B cell (primary cell): Measurements from ENCODE around the gene ELOA2. TPM values are rescaled to one million over a fixed set of nuclear protein-coding genes. Genes with fewer than 3 reads are reported as not detected.

Experiments used
- ATAC-seq: fragments of 200-7000 bp; cut with Tn5 transposase; one replicate; pipeline ENCODE4 v1.10.0; 2021; ENCODE audit warnings: low read depth, mild to moderate bottlenecking, moderate number of reproducible peaks, moderate library complexity
- CTCF ChIA-PET: fragments of 350-600 bp; sonication (Branson Sonifier 250); formaldehyde crosslinking; loops from one replicate; lab custom pipeline; 2021; ENCODE audit warnings: antibody characterized with exemption, inconsistent platforms; lab: Charles Lee
- POLR2A ChIA-PET: fragments of 350-600 bp; sonication (Branson Sonifier 250); formaldehyde crosslinking; loops from one replicate; lab custom pipeline; 2021; ENCODE audit warnings: antibody characterized with exemption; lab: Charles Lee
- DNase-seq: peaks from one replicate; pipeline ENCODE4 v3.0.0; 2013
- H2AFZ ChIP-seq: 2 replicates; pipeline ENCODE4 v1.6.1; 2012; ENCODE audit warnings: mild to moderate bottlenecking, low read depth, low read length; ENCODE audit not compliant: insufficient read depth, poor library complexity, severe bottlenecking
- H3K27ac ChIP-seq, 2 donors: 1 replicate in 1 of 2; 2 replicates in 1 of 2; pipeline ENCODE4 v1.5.1; 2012 to 2013; ENCODE audit warnings: low read length in 2 of 2, mild to moderate bottlenecking in 2 of 2, moderate library complexity in 1 of 2
- H3K27me3 ChIP-seq, 4 experiments: fragments of 200-600 bp in 1 of 4; sonication (generic) in 1 of 4; replicated peaks in 1 of 4; 1 replicate in 2 of 4; 2 replicates in 2 of 4; pipeline versions ENCODE4 v1.6.1 to v1.7.0; 2013 to 2016; ENCODE audit warnings: low read length in 3 of 4, mild to moderate bottlenecking in 2 of 4, mixed read lengths in 1 of 4, moderate library complexity in 1 of 4; ENCODE audit not compliant: insufficient read depth in 4 of 4, control insufficient read depth in 3 of 4; ENCODE audit errors: control extremely low read depth in 1 of 4
- H3K36me3 ChIP-seq, 2 experiments: replicated peaks in 1 of 2; 1 replicate in 1 of 2; 2 replicates in 1 of 2; pipeline versions ENCODE4 v1.6.1 to v1.7.1; 2013; ENCODE audit warnings: low read length in 1 of 2; ENCODE audit not compliant: insufficient read depth in 2 of 2, control insufficient read depth in 1 of 2; ENCODE audit errors: control extremely low read depth in 1 of 2, extremely low read depth in 1 of 2
- H3K4me1 ChIP-seq, 2 donors: fragments of 200-600 bp in 1 of 2; sonication (generic) in 1 of 2; 1 replicate in 1 of 2; 2 replicates in 1 of 2; pipeline versions ENCODE4 v1.5.1 to v1.6.1; 2013 to 2017; ENCODE audit warnings: low read length in 2 of 2; ENCODE audit not compliant: control insufficient read depth in 2 of 2, insufficient read depth in 2 of 2
- H3K4me2 ChIP-seq: replicated peaks from 2 replicates; pipeline ENCODE3; 2012; ENCODE audit warnings: mild to moderate bottlenecking, low read depth, low read length; ENCODE audit not compliant: poor library complexity, severe bottlenecking
- H3K4me3 ChIP-seq, 5 experiments: fragments of 200-600 bp in 1 of 5; sonication (generic) in 1 of 5; 1 replicate in 3 of 5; 2 replicates in 2 of 5; pipeline versions ENCODE4 v1.5.1 to v1.7.0; 2011 to 2016; ENCODE audit warnings: low read length in 4 of 5, mild to moderate bottlenecking in 4 of 5, low read depth in 2 of 5, control low read depth in 1 of 5, moderate library complexity in 1 of 5; ENCODE audit not compliant: insufficient read depth in 1 of 5; ENCODE audit errors: control extremely low read depth in 1 of 5, extremely low read depth in 1 of 5
- H3K79me2 ChIP-seq: fragments of 200-600 bp; sonication (generic); one replicate; pipeline ENCODE4 v1.6.0; 2016; ENCODE audit warnings: low read length; ENCODE audit not compliant: control insufficient read depth, insufficient read depth
- H3K9ac ChIP-seq: fragments of 200-600 bp; sonication (generic); 2 replicates; pipeline ENCODE4 v1.6.1; 2017; ENCODE audit warnings: mild to moderate bottlenecking, low read length, moderate library complexity
- H3K9me3 ChIP-seq, 3 donors: one replicate each; pipeline versions ENCODE4 v1.6.1 to v1.7.1; 2013; ENCODE audit warnings: low read length in 2 of 3; ENCODE audit not compliant: control insufficient read depth in 2 of 3, insufficient read depth in 1 of 3; ENCODE audit errors: control extremely low read depth in 1 of 3
- H4K20me1 ChIP-seq: 2 replicates; pipeline ENCODE4 v1.6.0; 2012; ENCODE audit warnings: mild to moderate bottlenecking, low read length; ENCODE audit not compliant: insufficient read depth, control insufficient read depth, poor library complexity, severe bottlenecking
- H3K27ac Mint-ChIP-seq: one replicate; pipeline ENCODE4 v1.8.0; 2021; ENCODE audit warnings: mixed read lengths
- H3K27me3 Mint-ChIP-seq: one replicate; pipeline ENCODE4 v1.8.0; 2021; ENCODE audit warnings: mixed read lengths
- H3K4me1 Mint-ChIP-seq: one replicate; pipeline ENCODE4 v1.8.0; 2021; ENCODE audit warnings: mixed read lengths
- H3K4me3 Mint-ChIP-seq: one replicate; pipeline ENCODE4 v1.8.0; 2021; ENCODE audit warnings: mixed read lengths
- H3K9me3 Mint-ChIP-seq: one replicate; pipeline ENCODE4 v1.8.0; 2022; ENCODE audit warnings: mixed read lengths; ENCODE audit not compliant: insufficient read depth
- CTCF ChIP-seq: fragments of 200-600 bp; IDR thresholded peaks from one replicate; pipeline ENCODE4 v1.8.0; 2022; ENCODE audit warnings: antibody characterized with exemption, mild to moderate bottlenecking
- EZH2 ChIP-seq: IDR thresholded peaks from 2 replicates; pipeline ENCODE4 v1.6.1; 2012; ENCODE audit warnings: borderline replicate concordance, low read depth, mild to moderate bottlenecking, moderate library complexity, low read length; ENCODE audit not compliant: insufficient read depth, poor library complexity, severe bottlenecking
- WGBS: methylation state at CpG from one replicate; pipeline ENCODE4 v1.1.5; 2013; ENCODE audit warnings: missing lambda C conversion rate; ENCODE audit not compliant: insufficient coverage; 5-methylcytosine and 5-hydroxymethylcytosine counted together
- intact Hi-C: fragments of 100-400 bp; cut with micrococcal nuclease; formaldehyde crosslinking; loops from one replicate; pipeline ENCODE4 v1.10.0; 2022
- polyA plus RNA-seq: library from polyadenylated mRNA; depleted of rRNA; stranded (reverse); fragments of >200 nt; gene quantifications from 2 replicates; pipeline ENCODE4 v1.2.3, GENCODE V29; 2012
- total RNA-seq, 2 donors: library from RNA; stranded (reverse); fragments of 120-200 nt in 1 of 2; gene quantifications; 1 replicate in 1 of 2; 2 replicates in 1 of 2; pipeline versions ENCODE4 v1.2.3 to v1.2.4, GENCODE V29; 2013 to 2022

ELOA2 gene
- total and polyA plus RNA-seq, 2 donors (not counting 1 experiment from before 2014, with no cell fraction given), result not detected

- Histone ChIP-seq H4K20me1 (no peaks in the 10 kb centered on the region), H3K9ac (no peak overlapping the region), H3K27me3 (no peaks in the 10 kb centered on the region), H3K27ac (no peak overlapping the region), H3K4me2 (no peak overlapping the region), H2AFZ (no peak overlapping the region), H3K4me1 (no peaks in the 10 kb centered on the region), H3K4me3 (no peak overlapping the region), H3K79me2 (no peaks in the 10 kb centered on the region), H3K9me3 (no peaks in the 10 kb centered on the region), H3K36me3 (no peaks in the 10 kb centered on the region)
- POLR2A ChIA-PET, result no interaction called here
- TF ChIP-seq EZH2 (no peak), CTCF (no peak)
- no peaks in the 10 kb centered on the region for H3K9me3 Mint-ChIP-seq
- H3K4me3 Mint-ChIP-seq, result no peak overlapping the region
- ATAC-seq (no peak), DNase-seq (no peak)
- H3K27ac Mint-ChIP-seq, result no peak overlapping the region
- no CpG with 5 or more reads among the region's 2 CpGs for WGBS
- intact Hi-C loops, result no loop called here
- no peaks in the 10 kb centered on the region for H3K4me1 Mint-ChIP-seq
- H3K27me3 Mint-ChIP-seq, result no peaks in the 10 kb centered on the region
- CTCF ChIA-PET, result no interaction called here
Observed at GRCh38 chr18:47062471-47062870, 27.1 kb upstream of the ELOA2 start.

GRCh38 chr18:47054369-47054768, 18.9 kb upstream of the ELOA2 start:
- Histone ChIP-seq H3K79me2 (no peaks in the 10 kb centered on the region), H3K9me3 (no peaks in the 10 kb centered on the region), H3K4me2 (no peak overlapping the region), H4K20me1 (no peaks in the 10 kb centered on the region), H3K36me3 (no peaks in the 10 kb centered on the region), H3K4me3 (no peak overlapping the region), H3K9ac (no peak overlapping the region), H2AFZ (no peak overlapping the region), H3K27me3 (no peaks in the 10 kb centered on the region), H3K27ac (no peak overlapping the region), H3K4me1 (no peaks in the 10 kb centered on the region)
- H3K9me3 Mint-ChIP-seq, result no peaks in the 10 kb centered on the region
- DNase-seq (no peak), ATAC-seq (no peak)
- ChIA-PET CTCF (interaction anchor here (0.8 to 2.7 kb wide), 3 partner anchors 148 to 694 kb away, joined by 3 to 13 read pairs (median 4); no protein-coding TSS in a partner anchor), POLR2A (no interaction called here)
- no peaks in the 10 kb centered on the region for H3K4me1 Mint-ChIP-seq
- TF ChIP-seq CTCF (no peak), EZH2 (no peak)
- WGBS, result no CpG with 5 or more reads among the region's 5 CpGs
- intact Hi-C loops, result no loop called here
- no peak overlapping the region for H3K4me3 Mint-ChIP-seq
- H3K27me3 Mint-ChIP-seq, result peaks cover 3% of the 10 kb centered on the region
- H3K27ac Mint-ChIP-seq, result no peak overlapping the region
